Measurements from ENCODE around the gene CLDND2.

- TF ChIP-seq CTCF (IDR thresholded peaks at IDR 0.05; ENCODE audit: insufficient read depth, low read length, poor library complexity, severe bottlenecking) = no peak
- no peak for TF ChIP-seq EZH2phosphoT487 (conservative IDR thresholded peaks at IDR 0.05; ENCODE audit: low read length)
Measured at GRCh38 chr19:51364200-51365106, 4.3 kb downstream of the CLDND2 start.
